IPS DF 4.7 (cell line): ENCODE data around the gene NRF1.
"Not testable (repeated sequence)": the region's sequence is repeated elsewhere in the genome, so short reads cannot be mapped to it uniquely, and the experiment has no call there.

Source experiments
- DNase-seq: peaks from one replicate; pipeline ENCODE4 v3.0.0-alpha.2; 2013; ENCODE audit warnings: low spot score; ENCODE audit errors: extremely low read depth

Gene NRF1

GRCh38 chr7:129780974-129781927 lies 169.7 kb downstream of the NRF1 start:
- no peak for DNase-seq

DNA sequence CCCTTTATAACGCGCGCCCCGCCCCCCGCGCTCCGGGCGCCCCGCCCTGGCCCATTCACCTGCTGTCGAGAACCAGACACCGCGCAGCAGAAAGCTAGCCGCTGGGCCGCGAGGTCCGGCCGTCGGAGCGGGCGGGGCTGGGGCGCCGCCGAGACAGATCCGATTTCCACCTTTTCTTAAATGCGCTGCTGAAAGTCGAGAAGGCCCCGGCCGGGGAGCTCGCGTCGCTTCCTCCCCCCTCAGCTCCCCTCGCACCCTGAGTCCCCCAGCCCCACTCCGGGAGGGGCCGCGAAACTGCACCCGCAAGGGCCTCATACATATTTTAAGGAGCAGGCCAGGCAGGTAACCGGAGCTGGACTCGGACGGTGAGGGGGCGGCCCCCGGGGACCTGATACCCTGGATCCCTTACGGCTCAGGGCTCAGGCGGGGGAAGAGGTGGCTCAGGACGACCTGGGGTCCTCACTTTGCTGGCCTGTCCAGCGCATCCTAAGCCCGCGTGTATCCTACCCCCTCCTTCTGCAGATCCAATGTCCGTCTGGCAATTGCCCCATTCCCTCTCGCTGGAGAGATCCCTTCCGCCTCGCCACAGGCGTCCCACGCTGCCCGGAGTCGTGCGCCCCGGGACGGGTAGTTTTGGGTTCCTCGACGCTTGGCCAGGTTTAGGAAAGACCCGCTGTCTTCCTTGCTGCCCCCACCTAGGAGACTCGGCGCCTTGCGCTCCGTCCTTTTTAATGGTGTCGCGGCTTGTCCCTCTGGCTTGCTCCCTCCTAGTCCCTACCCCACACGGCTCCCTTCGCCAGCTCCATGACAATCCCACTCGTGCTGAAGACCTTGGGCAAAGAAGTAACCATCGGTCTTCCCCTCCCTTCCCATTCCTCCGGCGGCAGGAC lies 170.7 kb downstream of the NRF1 start:
- no peak for DNase-seq

DNA sequence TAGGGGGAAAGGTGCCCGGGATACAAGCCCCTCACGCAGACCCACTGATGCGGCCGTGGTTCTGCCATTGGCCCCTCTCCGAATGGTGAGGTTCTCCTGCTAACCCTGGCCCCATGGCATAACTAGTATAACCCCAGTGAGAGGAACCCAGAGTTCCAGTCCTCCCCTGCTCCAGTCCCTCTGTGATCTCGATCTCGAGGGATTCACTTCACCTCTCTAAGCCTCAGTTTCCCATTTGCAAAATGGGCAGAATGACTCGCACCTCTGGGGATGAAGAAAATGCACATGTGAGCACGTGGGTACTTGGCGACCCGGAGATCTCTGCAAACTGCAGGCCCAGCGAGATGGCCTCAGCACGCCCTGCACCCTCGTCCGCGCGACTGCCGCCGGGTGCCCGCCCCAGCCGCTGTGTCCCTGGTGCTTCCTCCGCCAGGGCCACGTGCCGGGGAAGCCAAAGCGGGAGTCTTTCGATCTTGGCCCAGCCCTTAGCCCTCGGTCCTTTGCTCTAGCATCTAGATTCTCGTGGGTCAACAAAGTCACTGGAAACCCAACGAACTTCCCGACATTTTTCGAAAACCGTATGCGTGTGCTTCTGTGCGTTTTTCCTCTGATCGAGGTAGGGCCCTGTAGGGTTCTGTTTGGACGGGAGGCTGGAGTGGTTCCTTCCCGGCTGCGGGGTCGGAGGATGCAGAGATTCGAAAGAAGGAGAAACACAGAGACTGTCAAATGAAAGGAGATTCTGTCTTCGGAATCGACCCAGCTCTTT lies 171.5 kb downstream of the NRF1 start:
- no peak for DNase-seq

GRCh38 chr7:129783584-129783919 lies 172.0 kb downstream of the NRF1 start:
- no peak for DNase-seq

DNA sequence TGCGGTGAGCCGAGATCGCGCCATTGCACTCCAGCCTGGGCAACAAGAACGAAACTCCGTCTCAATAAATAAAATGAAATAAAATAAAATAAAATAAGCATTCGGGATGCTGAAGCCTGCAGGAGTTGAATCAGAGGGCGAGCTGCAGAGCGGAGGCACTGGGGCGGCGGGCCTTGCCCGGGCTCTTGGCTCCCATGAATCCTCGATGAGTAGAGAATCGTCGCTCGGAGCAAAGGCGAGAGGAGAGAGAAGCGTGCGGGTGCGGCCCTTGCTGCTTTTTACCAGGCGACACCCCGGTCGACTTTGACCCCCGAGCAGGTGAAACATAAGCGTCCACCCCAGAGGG lies 172.9 kb downstream of the NRF1 start:
- no peak for DNase-seq

DNA sequence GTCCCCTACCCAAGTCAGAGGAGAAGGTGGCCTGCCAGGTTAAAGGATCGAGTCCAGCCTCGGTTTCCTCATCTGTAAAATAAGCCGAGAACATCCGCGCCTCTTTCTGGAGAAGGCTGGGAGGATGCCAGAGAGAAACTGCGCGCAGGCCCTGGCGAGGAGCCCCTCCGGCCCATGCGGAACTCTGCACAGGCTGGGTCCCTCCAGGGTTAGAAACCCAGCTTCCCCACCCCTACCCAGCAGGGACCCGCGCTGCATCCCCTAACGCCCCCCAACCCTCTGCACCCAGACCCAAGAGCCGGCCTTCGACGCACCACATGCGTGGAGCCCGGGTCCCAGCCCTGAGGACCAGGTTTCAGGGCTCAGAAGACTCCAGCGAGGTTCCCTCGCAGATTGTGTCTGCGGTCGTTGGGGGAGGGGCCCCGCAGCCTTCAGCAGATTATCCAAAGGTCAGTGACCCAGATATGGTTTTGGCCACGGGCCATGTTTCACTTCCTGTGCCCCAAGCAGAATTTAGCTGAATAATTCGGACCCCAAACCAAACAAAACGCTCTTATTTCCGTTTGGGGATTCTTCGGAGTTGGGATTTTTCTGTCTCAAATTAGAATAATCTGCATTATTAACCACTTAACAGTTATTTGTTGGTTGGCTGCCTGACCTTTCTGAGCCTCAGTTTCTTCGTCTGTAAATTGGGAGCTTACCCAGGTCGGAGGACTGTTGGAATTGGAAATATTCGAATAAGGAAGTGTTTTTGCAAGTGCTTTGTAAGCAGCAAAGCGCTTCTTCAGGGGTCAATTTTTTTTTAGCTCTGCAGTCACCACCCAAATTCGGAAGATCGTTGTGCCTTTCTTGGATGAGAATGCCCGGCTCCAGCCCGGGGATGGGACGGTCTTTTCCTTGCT lies 173.5 kb downstream of the NRF1 start:
- no peak for DNase-seq

GRCh38 chr7:129785685-129786514 lies 174.4 kb downstream of the NRF1 start:
- no peak for DNase-seq

DNA sequence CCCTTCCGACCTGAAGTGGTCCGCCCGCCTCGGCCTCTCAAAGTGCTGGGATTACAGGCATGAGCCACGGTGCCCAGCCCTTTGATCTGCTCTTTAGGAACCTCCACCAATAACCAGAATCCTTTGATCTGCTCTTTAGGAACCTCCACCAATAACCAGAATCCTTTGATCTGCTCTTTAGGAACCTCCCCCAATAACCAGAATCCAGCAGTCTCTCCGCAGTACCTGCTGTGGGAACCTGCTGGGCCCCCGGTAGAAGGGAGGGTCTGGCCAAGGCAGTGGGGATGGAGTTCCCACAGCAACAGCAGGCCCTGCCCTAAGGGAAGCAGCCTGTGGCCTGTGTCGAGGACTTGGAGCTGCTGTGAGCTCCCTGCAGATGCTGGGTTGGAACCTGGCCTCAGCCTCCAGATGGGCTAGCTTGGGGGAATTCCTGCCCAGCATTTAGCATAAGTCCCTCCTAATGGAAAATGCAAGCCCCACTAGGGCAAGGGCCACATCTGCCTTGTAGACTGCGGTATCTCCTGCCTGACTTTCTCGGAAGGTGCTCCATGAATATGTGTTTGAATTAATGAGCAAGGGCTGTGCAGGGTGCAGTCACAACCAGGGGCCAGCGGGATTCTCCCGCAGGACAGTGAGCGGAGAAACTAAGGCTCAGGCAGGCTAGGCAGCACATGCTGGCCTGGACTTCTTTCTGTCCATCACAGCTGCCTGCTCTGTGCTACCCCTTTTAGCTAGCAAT lies 175.5 kb downstream of the NRF1 start:
- DNase-seq, result no peak

DNA sequence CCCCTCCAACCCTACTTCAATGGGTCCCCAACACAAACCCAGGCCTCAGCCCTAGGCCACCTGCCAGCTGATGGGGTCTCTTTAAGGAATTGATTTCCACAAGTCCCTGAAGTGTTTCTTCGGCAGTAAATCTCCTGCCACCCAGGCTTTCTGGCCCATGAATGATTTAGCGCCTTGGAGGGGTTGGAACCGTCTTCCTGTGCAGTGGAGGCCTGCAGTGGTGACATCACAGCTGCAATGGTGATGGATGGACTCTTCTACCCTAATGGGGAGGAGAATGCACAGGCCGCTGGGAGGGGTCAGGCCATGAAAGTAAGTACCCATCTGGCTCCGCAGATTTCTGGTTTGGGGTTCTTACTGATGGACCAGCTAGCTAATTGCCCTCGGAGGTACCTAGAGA lies 177.5 kb downstream of the NRF1 start:
- DNase-seq, result no peak

DNA sequence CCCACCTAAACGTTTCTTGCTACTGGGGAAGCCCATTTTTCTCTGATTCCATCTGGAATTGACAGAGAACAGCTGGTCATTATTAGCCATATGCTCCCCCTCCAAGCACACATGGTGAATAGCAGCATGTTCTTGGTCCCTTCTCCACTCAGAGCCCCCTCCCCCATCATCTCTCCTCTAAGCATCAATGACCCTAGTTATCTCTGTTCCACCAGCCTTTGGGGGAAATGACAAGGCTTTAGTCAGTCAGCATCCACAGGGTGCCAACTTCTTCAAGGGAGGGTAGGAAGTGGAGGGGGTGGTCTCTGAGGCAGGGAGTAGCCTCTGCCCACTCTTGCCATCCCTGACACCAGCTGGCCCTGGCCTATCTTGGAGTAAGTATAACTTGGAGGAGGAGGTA lies 178.1 kb downstream of the NRF1 start:
- DNase-seq, result no peak

- no peak for DNase-seq
These were observed 178.6 kb downstream of the NRF1 start for GRCh38 chr7:129790136-129790535.

DNA sequence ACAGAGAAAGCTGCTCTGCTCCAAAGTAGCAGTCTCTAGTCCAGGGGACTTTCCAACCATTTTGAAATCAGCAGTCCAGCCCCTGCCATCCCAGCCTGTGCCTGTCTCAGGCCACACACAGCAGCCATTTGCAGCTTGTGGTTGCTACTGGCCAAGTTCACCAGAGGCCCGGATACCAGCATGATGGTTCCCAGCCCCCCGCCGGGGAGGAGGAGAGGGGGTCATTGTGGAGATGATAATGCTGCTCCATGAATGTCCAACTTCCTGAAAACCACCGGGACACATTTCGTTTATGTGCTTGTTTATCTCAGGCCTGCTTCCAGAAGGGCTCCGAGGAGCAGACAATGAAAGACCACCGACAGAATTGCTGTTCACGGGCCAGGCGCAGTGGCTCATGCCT lies 181.2 kb downstream of the NRF1 start:
- no peak for DNase-seq

- no peak for DNase-seq
These were observed 182.2 kb downstream of the NRF1 start for GRCh38 chr7:129793506-129794310.

DNA sequence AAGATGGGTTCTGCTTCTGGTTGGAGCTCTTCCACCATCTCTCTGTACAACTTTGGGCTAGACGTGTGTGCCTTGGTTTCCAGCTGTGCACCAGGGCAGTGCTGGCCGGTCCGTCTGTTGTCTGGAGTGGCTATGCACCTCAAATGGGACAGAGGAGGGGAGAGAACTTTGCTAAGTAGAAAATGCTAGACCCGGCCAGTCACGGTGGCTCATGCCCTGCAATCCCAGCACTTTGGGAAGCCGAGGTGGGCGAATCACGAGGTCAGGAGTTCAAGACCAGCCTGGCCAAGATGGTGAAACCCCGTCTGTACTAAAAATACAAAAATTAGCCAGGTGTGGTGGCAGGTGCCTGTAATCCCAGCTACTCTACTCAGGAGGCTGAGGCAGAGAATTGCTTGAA lies 182.9 kb downstream of the NRF1 start:
- not testable (repeated sequence) for DNase-seq

DNA sequence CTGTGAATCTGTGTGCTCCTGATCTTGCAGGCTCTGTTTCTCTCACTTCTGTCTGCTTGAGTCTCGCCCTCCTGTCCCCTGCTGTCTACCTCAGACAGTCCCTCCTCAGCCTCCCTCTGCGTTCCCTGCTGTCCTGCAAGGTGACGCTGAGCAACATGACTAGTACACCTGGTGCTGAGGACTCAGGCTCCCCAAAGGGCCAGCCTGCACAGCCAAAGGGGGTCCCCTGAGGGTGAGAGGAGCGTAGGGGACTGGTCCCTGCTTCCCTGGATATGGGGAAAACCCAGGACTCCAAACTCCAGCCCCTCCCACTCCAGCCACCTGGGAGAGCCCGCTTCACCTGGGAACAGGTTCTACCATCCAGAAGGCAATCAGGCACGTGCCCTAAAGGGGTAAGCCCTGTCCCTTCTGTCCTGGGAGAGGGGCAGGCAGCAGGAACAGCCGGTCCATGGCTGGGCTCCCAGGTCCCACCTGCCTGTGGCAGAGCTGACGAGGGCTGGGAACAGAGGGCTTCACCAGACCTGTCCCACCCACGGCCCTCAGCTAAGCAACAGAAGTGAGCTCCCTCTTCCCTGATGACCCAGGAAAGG lies 184.8 kb downstream of the NRF1 start:
- DNase-seq, result no peak

DNA sequence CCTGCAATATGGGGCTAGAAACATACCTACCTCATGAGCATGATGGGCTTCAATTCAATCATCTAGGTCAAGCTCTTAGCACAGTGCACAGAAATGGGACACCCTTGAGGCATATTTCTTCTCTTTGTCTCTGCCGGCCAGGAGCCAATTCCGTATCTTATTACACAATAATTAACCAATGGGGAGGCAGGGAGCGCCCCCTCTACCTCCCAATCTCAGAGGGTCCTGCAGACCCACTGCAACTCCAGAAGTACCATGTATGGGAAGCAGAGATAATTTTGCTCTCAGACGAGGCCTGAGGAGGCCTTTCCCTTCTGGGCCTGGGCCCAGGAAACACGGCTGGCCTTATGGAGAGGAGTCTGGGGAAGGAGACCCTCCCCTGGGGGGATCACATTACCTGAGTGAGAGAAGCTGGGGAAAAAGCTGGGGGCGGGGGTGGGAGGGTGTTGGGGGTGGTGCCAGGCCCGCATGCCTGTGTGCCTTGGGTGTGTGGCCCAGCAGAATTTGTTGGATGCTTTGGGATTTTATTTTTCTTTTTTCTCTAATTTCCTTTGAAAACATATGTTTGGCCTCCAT lies 185.8 kb downstream of the NRF1 start:
- DNase-seq, result no peak

GRCh38 chr7:129798616-129799349 lies 187.3 kb downstream of the NRF1 start:
- no peak for DNase-seq
